LNCaP clone FGC (cell line): ENCODE data around the gene BCKDHB.

Experiments used
- DNase-seq: peaks from one replicate; pipeline ENCODE4 v3.0.0-alpha.2; 2011; ENCODE audit warnings: low read depth
- H3K4me3 ChIP-seq: 2 replicates; pipeline ENCODE4 v1.5.1; 2011; ENCODE audit warnings: mild to moderate bottlenecking, low read depth, low read length, control low read depth
- TF ChIP-seq, protein P1 (sequence below): IDR thresholded peaks from 2 replicates; pipeline ENCODE4 v1.5.1; 2012; ENCODE audit warnings: mild to moderate bottlenecking; ENCODE audit not compliant: control insufficient read depth, insufficient read depth; ENCODE audit errors: extremely low read depth

Gene BCKDHB

GRCh38 chr6:80314531-80314930 lies 208.1 kb downstream of the BCKDHB start:
- TF ChIP-seq, protein P1, sequence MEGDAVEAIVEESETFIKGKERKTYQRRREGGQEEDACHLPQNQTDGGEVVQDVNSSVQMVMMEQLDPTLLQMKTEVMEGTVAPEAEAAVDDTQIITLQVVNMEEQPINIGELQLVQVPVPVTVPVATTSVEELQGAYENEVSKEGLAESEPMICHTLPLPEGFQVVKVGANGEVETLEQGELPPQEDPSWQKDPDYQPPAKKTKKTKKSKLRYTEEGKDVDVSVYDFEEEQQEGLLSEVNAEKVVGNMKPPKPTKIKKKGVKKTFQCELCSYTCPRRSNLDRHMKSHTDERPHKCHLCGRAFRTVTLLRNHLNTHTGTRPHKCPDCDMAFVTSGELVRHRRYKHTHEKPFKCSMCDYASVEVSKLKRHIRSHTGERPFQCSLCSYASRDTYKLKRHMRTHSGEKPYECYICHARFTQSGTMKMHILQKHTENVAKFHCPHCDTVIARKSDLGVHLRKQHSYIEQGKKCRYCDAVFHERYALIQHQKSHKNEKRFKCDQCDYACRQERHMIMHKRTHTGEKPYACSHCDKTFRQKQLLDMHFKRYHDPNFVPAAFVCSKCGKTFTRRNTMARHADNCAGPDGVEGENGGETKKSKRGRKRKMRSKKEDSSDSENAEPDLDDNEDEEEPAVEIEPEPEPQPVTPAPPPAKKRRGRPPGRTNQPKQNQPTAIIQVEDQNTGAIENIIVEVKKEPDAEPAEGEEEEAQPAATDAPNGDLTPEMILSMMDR = no peak
- no peak for DNase-seq
- H3K4me3 ChIP-seq = no peak overlapping the region

- H3K4me3 ChIP-seq = no peak overlapping the region
- TF ChIP-seq, protein P1 = no peak
- DNase-seq = no peak
Measured at GRCh38 chr6:80316686-80317231, 210.3 kb downstream of the BCKDHB start.

DNA sequence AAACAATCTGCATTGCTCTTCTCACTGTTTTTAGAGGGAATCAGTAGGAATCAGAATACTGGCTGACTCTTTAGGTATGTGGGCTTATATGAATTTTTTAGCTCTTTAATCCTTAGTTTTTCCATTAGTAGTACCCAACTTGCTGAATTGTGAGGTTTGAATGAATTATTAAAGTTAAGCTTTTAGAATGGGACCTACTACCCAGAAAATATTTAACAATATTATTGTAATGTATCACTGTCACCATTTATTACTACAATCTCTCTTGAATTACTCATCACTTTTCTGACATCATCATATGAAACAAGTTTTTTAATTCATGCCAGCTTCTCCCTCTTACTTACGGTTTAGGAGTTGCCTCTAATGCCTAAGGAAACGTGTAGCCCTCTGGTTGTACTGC lies 212.7 kb downstream of the BCKDHB start:
- no peak for DNase-seq
- TF ChIP-seq, protein P1 = no peak
- H3K4me3 ChIP-seq = no peak overlapping the region

DNA sequence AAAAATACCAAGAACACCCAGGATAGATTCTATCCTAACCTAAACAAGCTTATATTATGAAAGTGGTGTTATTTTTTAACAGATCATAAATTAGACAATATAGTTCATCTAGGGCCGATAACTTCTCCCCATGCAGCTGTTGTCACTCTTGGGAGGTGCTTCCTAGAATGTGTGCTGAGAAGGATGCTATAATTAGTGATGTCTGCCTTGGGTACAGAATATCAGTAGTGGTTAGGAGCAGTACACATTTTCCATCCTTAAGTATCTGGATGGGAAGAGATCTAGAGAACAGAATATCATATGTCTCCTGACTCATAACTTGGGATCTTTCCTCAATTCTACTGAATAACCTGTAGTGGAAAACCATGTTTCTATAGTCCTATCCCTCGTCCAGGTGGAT lies 214.5 kb downstream of the BCKDHB start:
- H3K4me3 ChIP-seq = no peak overlapping the region
- DNase-seq = no peak
- TF ChIP-seq, protein P1 = no peak

DNA sequence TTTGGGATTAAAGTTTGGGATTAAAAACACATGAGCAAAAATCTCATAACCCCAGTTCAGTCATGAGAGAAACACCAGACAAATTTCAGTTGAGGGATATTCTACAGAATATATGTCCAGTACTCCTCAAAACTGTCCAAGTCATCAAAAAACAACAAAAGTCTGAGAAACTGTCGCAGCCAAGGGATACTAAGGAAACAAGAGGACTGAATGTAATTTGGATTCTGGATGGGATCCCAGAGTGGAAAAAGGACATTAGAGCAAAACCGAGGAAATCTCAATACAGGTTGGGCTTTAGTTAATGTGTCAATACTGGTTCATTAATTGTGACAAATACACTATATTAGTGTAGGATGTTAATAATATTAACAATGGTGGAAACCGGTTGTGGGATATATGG lies 219.3 kb downstream of the BCKDHB start:
- no peak overlapping the region for H3K4me3 ChIP-seq
- no peak for DNase-seq
- TF ChIP-seq, protein P1 = no peak

DNA sequence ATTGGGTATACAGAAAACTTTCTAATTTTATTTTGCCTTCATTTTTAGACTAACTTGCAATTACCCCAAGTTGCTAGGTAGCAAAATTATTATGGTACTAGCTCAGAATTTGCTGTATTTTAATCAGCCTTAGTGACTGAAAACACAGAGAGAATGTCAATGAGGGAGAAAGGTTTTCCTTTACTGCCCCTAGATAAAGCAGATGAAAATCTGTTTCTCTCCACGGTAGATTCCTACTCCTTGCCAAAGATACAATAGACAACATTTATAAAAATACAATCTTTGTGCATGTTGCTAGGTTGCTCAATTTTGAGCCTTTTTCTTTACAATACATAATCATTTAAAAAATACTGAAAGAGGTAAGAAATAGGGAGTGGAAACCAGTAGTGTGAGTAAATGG lies 222.2 kb downstream of the BCKDHB start:
- H3K4me3 ChIP-seq = no peak overlapping the region
- no peak for DNase-seq
- TF ChIP-seq, protein P1 = no peak

GRCh38 chr6:80329496-80329895 lies 223.0 kb downstream of the BCKDHB start:
- TF ChIP-seq, protein P1 = no peak
- no peak for DNase-seq
- no peak overlapping the region for H3K4me3 ChIP-seq
